Endothelial cell (in vitro differentiated cells): ENCODE results near the gene PCDH12. TPM values are rescaled to one million over a fixed set of nuclear protein-coding genes. Genes with fewer than 3 reads are reported as not detected.
"Not testable (repeated sequence)": the region's sequence is repeated elsewhere in the genome, so short reads cannot be mapped to it uniquely, and the experiment has no call there.

Experiments used
- DNase-seq: peaks from one replicate; pipeline ENCODE4 v3.0.0; 2021; ENCODE audit warnings: low spot score
- H3K27ac Mint-ChIP-seq: one replicate; pipeline ENCODE4 v1.8.0; 2021; ENCODE audit warnings: mixed read lengths, inconsistent platforms; ENCODE audit not compliant: unreplicated experiment
- H3K27me3 Mint-ChIP-seq: one replicate; pipeline ENCODE4 v1.8.0; 2021; ENCODE audit warnings: mild to moderate bottlenecking, moderate library complexity, mixed read lengths, inconsistent platforms; ENCODE audit not compliant: unreplicated experiment
- H3K36me3 Mint-ChIP-seq: one replicate; pipeline ENCODE4 v1.8.0; 2021; ENCODE audit warnings: mild to moderate bottlenecking, low read depth, mixed read lengths, inconsistent platforms; ENCODE audit not compliant: unreplicated experiment
- H3K4me1 Mint-ChIP-seq: one replicate; pipeline ENCODE4 v1.8.0; 2021; ENCODE audit warnings: mild to moderate bottlenecking, mixed read lengths, inconsistent platforms; ENCODE audit not compliant: unreplicated experiment
- H3K4me3 Mint-ChIP-seq: one replicate; pipeline ENCODE4 v1.8.0; 2021; ENCODE audit warnings: mild to moderate bottlenecking, mixed read lengths, inconsistent platforms; ENCODE audit not compliant: unreplicated experiment
- H3K9me3 Mint-ChIP-seq: one replicate; pipeline ENCODE4 v1.8.0; 2021; ENCODE audit warnings: mixed read lengths, inconsistent platforms; ENCODE audit not compliant: unreplicated experiment
- total RNA-seq: library from RNA; stranded (reverse); fragmentation: NEBNext Ultra II Directional; extraction: Animal tissue kit (Norgen Biotek cat#: 25700); gene quantifications from one replicate; pipeline ENCODE4 v1.2.1, GENCODE V29; 2021; ENCODE audit not compliant: unreplicated experiment
- TF ChIP-seq, protein P1 (sequence below): fragments of 200-600 bp; sonication (generic); IDR thresholded peaks from one replicate; pipeline ENCODE4 v1.5.0; 2021; ENCODE audit warnings: antibody characterized with exemption; ENCODE audit not compliant: unreplicated experiment

The PCDH12 gene
- total RNA-seq, 1 donor from 2014 or later = 64.0 TPM

DNA sequence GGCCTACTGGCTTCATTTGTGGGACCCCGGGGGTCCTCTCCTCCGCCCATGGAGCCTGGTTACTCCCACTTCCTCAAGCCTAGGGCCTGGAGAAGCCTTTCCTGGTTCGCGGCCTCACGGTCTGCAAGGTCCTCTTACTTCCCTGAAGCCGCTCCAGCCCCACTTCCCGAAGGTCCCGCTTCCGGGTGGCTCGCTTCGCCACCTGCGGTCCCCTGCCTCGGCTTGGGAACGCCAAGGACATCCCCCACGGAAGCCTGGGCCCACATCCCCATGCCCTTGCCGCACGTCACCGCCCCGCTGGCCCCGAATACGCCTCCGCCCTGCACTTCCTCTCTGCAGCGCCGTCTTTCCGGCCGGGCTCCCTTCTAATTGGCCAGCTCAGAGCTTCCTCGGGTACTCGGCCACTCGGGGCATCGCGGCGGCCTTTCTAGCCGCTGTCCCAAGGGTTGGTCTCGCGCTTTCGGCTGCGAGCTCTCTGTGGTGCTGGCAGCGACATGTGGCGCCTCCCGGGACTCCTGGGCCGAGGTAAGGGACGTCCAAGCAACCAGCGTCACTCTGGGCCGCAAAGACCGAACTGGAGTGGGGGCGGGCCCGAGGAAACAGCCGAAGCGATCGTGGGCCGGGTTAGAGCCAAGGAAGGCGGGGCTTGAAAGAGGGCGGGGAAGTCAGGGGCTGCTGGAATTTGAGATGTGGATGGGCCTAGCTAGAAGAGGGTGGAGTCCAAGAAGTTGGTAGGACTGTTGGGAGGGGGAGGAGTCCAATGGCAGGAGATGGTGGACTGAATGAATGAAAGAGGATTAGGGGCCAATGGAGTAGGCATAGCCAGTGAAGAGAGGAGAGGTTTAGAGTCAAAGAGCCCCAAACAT, 34.3 kb downstream of the PCDH12 start, which contains the start of gene DELE1:
Gene DELE1, plus strand, starts transcription at position 424 of the 866 bp plus-strand sequence. Its CDS starts 71 bp downstream, at position 495.
- Mint-ChIP-seq H3K4me1 (peaks cover 30% of the 10 kb centered on the region), H3K9me3 (no peaks in the 10 kb centered on the region), H3K27ac (peak within 1 kb of the TSS; percentile 96), H3K27me3 (peaks cover 8% of the 10 kb centered on the region), H3K36me3 (peaks cover 33% of the 10 kb centered on the region), H3K4me3 (peak within 1 kb of the TSS; percentile 92)
- TF ChIP-seq, protein P1, sequence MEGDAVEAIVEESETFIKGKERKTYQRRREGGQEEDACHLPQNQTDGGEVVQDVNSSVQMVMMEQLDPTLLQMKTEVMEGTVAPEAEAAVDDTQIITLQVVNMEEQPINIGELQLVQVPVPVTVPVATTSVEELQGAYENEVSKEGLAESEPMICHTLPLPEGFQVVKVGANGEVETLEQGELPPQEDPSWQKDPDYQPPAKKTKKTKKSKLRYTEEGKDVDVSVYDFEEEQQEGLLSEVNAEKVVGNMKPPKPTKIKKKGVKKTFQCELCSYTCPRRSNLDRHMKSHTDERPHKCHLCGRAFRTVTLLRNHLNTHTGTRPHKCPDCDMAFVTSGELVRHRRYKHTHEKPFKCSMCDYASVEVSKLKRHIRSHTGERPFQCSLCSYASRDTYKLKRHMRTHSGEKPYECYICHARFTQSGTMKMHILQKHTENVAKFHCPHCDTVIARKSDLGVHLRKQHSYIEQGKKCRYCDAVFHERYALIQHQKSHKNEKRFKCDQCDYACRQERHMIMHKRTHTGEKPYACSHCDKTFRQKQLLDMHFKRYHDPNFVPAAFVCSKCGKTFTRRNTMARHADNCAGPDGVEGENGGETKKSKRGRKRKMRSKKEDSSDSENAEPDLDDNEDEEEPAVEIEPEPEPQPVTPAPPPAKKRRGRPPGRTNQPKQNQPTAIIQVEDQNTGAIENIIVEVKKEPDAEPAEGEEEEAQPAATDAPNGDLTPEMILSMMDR = no peak
- DNase-seq = peak; percentile 91

DNA sequence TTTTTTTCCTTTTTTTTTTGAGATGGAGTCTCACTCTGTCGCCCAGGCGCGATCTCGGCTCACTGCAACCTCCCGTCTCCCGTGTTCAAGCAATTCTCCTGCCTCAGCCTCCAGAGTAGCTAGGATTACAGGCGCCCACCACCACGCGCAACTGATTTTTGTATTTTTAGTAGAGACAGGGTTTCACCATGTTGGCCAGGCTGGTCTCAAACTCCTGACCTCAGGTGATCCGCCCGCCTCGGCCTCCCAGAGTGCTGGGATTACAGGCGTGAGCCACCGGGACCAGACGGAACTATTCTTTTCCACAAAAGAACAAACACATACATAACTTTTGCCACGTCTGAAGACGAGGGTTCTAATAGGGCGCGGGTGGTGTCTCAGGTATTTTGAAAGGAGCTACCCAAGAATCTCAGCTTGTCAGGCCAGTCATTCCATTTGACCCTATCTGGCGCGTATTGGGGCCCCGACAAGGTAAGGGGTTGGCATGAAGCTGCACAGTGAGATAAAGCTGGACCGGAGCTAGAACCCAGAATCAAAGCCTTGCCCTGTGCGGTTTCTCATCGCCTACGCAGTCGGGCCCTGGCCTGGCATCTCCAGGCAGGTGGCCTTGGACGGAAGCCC, 35.1 kb downstream of the PCDH12 start:
- H3K4me1 Mint-ChIP-seq = peaks cover 23% of the 10 kb centered on the region
- H3K27ac Mint-ChIP-seq = peak overlapping the region; percentile 96
- peaks cover 25% of the 10 kb centered on the region for H3K36me3 Mint-ChIP-seq
- peak overlapping the region; percentile 92 for H3K4me3 Mint-ChIP-seq
- not testable (repeated sequence) for DNase-seq, H3K27me3 Mint-ChIP-seq, H3K9me3 Mint-ChIP-seq

DNA sequence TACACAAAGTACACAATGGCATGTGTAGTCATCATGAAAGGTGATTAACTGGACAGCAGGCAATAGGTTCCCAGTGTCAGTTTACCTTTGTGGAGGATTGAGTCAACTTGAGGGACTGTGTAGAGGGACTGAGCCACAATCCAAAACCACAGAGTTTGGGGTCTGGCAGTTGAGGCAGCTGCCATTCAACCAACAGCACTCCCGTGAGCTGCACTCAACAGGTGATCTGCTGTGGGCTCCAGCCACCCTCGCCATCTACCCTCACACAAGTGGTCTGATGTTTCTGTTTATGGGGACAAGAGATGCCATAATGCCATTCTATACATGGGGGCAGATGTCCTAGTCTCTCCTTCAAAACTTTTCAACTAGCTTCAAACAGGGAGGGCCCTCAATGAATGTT, 37.2 kb downstream of the PCDH12 start:
- Mint-ChIP-seq H3K27me3 (peaks cover 10% of the 10 kb centered on the region), H3K4me1 (peaks cover 14% of the 10 kb centered on the region), H3K27ac (no peak overlapping the region), H3K4me3 (no peak overlapping the region), H3K36me3 (peaks cover 8% of the 10 kb centered on the region), H3K9me3 (no peaks in the 10 kb centered on the region)
- TF ChIP-seq, protein P1 = no peak
- DNase-seq = no peak

DNA sequence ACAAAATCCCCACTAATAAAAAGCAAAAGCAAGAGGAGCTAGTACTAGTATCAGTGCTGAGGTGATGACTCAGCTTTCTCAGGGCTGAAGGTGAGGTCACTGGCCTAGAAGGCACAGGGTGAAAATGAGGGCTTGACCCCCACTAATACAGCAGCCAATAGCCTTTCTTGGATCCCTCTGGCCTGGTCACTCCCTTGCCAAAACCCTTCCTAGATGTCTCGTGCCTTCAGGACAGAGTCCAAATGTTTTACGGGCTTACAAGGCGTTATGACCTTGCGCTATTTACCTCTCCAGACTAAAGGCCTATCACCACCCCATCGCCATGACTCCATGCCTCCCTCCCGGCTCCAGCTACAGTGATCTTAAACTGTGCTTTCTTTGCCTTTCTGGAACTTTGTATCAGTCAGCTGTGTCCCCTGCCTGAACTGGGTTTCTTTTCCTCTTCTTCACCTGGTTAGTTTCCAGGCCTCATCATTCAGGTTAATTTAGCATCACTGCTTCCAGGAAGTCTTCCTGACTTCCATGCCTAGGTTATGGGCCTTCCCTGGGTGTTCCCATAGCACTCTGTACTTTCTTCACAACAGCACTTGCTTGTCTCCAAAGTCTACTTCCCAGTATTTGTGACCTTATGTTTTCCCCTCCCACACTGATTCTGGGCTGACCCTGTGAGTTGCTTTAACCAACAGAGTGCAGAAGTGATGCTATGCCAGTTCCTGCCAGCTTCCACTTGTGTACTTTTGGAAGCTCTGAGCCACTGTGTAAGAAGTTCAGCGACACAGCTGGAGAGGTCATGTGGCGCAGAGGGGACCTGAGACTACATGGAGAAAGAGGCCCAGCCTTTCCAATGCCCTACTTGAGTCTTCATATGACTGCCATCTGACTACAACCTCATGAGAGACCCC, 38.5 kb downstream of the PCDH12 start:
- Mint-ChIP-seq H3K27me3 (peaks cover 10% of the 10 kb centered on the region), H3K9me3 (no peaks in the 10 kb centered on the region), H3K4me3 (no peak overlapping the region), H3K36me3 (peaks cover 4% of the 10 kb centered on the region), H3K27ac (no peak overlapping the region), H3K4me1 (peaks cover 12% of the 10 kb centered on the region)
- no peak for DNase-seq
- TF ChIP-seq, protein P1 = no peak

DNA sequence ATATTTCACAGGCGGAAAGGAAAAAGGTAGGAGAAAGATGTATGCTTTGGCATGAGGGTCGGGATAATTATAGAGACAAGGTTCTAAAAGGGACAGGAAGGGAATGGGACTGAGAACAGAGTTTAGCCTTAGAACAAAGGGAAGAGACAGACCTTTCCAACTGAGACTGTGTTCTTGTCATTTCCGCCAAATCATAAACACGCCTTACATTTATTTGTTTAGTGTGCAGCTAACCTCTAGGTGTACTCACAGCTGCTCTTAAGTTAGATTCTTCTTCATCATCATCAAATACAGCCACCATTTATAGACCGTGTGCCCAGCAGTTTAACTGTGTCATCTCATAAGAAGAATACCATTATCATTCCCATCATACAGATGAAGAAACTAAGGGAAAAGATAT, 40.2 kb downstream of the PCDH12 start:
- H3K27ac Mint-ChIP-seq = no peak overlapping the region
- H3K27me3 Mint-ChIP-seq = peaks cover 4% of the 10 kb centered on the region
- H3K4me1 Mint-ChIP-seq = peaks cover 10% of the 10 kb centered on the region
- no peaks in the 10 kb centered on the region for H3K36me3 Mint-ChIP-seq
- TF ChIP-seq, protein P1 = no peak
- no peak for DNase-seq
- H3K9me3 Mint-ChIP-seq = no peaks in the 10 kb centered on the region
- H3K4me3 Mint-ChIP-seq = no peak overlapping the region
